Right ventricle myocardium superior (tissue), 1 donor: Measurements from ENCODE around the gene CCDC149. TPM values are rescaled to one million over a fixed set of nuclear protein-coding genes. Genes with fewer than 3 reads are reported as not detected.

ENCODE experiments used
- ATAC-seq: fragments of 200-7000 bp; cut with Tn5 transposase; one replicate; pipeline ENCODE4 v1.9.1; 2020; ENCODE audit warnings: mild to moderate bottlenecking; ENCODE audit not compliant: poor library complexity
- DNase-seq: peaks from one replicate; pipeline ENCODE4 v3.0.0-alpha.2; 2020
- intact Hi-C: fragments of 100-400 bp; cut with DNase I; formaldehyde crosslinking; loops from one replicate; pipeline ENCODE4 v1.11.2; 2022
- total RNA-seq: library from RNA; stranded (reverse); fragmentation: NEBNext Ultra II Directional; extraction: Animal tissue kit (Norgen Biotek cat#: 25700); gene quantifications from one replicate; pipeline ENCODE4 v1.2.1, GENCODE V29; 2021
- donor health status: DM: no; HTN: yes; CAD: no; lungs with severe emphysema.

CCDC149 gene
- total RNA-seq, 1 donor from 2014 or later, result 10.8 TPM

GRCh38 chr4:24810871-24811631 is 101.8 kb downstream of the CCDC149 start:
- no peak for DNase-seq
- ATAC-seq, result no peak
- intact Hi-C loops, result no loop called here

- no peak for DNase-seq
- no peak for ATAC-seq
- intact Hi-C loops, result no loop called here
These were observed 102.9 kb downstream of the CCDC149 start for GRCh38 chr4:24809815-24810405.

GRCh38 chr4:24809376-24809775 is 103.5 kb downstream of the CCDC149 start:
- DNase-seq (no peak), ATAC-seq (no peak)
- intact Hi-C loops, result no loop called here

GRCh38 chr4:24808955-24809354 is 103.9 kb downstream of the CCDC149 start:
- ATAC-seq (no peak), DNase-seq (no peak)
- intact Hi-C loops, result no loop called here

DNA sequence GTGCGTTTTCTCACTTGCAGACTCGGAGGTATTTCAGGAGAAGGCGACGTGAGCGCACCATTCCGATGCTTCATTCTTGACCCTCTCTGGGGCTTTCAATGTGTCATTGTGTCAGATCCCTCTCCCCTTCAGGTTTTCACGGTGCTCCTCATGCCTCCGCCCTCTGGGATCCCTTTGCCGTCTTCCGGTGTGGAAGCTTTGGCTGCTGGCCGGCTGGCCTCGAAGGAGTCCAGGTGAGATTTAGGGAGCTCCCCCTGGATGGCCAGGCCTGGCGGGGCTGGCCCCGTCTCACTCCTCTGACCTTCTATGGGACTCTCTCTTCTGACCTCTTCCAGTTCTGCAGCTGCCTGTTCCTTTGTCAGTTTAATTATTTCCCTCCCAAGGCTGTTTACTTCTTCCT is 104.6 kb downstream of the CCDC149 start:
- intact Hi-C loops, result no loop called here
- no peak for ATAC-seq

DNA sequence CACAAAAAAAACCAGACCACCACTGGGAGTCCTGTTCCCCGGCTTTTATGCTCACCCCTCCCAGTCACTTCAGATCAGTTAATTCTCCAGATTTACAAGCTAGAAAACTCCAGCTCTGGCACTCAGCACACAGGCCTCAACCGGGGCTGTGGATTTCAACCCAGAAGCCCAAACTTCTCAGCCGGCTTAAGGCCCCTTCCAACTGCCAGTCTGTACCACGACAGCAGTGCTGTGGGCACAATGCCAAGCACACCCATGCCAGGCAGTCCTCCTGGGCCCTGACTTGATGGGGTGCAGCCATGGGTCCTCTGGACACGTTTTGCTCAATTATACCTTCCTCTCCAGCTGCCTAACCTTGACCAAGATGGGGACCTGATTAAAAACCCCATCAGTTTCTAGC is 105.2 kb downstream of the CCDC149 start:
- no peak for DNase-seq
- intact Hi-C loops, result no loop called here
- ATAC-seq, result no peak

More for the DNA sequence above, 104.6 kb downstream of the CCDC149 start:
- no peak for DNase-seq

DNA sequence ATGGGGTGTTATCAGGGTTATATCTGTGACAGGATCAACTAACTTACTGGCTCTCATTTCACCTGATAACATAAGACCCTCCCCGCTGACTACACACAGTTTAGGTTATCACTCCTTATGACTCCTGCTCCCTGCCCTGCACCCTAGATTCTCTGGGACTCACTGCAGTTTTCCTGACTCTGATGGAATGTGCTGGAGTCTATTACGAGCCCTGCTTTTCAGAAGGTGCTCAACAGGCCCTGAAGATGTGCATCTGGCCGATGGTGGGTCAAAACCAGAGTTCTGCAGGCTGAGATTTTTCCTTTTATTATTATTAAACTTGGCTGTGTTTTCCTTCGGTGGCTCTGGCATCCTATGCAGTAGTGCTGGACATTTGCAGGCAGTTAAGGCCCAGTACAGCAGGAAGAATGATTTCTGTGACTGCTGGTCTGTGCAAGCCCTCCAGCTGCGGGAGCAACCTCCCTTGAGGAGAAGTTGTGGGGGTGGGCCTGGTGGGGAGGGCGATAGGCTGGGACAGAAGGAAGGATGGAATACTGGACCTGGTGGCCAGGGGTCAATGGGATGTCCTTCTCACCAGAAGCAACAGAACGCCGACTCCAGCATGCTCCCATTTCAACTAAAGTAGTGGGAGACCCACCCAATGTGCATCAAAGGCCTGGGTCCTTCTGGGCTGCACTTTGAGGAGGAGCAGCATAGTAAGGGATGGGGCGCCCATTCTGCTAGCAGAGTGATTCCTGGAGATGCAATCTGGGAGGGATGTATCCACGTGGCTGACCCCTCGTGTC is 106.4 kb downstream of the CCDC149 start:
- no peak for DNase-seq
- ATAC-seq, result no peak
- intact Hi-C loops, result no loop called here

GRCh38 chr4:24805566-24805965 is 107.3 kb downstream of the CCDC149 start:
- intact Hi-C loops, result no loop called here
- DNase-seq (no peak), ATAC-seq (no peak)

GRCh38 chr4:24805067-24805466 is 107.8 kb downstream of the CCDC149 start:
- intact Hi-C loops, result no loop called here
- no peak for ATAC-seq

DNA sequence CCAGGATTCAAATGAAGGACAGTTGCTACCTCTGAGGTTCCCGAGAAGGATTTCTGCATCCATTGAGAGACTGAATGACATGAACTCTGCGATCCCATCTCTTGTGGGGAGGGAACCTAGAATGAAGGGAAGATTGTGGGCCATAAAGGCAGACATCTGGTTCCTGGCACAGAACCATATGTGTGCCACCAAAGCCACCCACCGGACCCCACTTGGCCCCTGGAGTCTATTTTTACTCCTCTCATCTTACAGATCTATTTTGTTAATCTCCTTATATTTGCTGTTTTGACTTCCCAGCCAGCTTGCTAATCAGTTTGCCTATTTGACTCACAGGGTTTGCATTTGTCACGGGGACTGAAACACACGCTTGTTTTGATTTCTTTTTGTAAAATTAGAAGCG is 110.2 kb downstream of the CCDC149 start:
- ATAC-seq, result no peak
- intact Hi-C loops, result no loop called here
- DNase-seq, result no peak

More at GRCh38 chr4:24805067-24805466, 107.8 kb downstream of the CCDC149 start:
- no peak for DNase-seq

- intact Hi-C loops, result no loop called here
- DNase-seq (no peak), ATAC-seq (peak; percentile 29)
These were observed 111.5 kb downstream of the CCDC149 start for GRCh38 chr4:24801136-24801855.

DNA sequence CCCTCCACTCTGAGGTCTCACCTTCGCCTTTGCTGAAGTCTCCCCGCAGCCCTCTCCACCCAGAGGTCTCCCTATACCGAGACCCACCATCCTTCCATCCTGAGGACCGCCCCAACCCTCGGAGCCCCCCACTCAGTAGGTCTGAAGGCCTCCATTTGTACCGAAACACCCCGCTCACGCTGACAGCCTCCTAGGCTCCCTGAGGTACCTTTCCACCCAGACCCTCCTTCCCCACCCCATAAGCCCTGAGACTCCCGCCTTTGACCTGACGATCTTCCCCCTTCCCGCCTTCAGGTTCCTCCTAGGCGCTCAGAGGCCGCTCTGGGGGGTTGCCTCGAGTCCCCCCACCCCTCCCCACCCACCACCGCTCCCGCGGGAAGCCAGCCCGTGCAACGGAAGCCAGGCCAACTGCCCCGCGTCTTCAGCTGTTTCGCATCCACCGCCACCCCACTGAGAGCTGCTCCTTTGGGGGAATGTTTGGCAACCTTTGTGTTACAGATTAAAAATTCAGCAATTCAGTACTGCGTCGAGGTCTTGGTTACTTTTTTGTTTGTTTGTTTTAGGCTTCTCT is 112.4 kb downstream of the CCDC149 start:
- peak; percentile 53 for DNase-seq
- peak; percentile 58 for ATAC-seq
- intact Hi-C loops, result no loop called here

DNA sequence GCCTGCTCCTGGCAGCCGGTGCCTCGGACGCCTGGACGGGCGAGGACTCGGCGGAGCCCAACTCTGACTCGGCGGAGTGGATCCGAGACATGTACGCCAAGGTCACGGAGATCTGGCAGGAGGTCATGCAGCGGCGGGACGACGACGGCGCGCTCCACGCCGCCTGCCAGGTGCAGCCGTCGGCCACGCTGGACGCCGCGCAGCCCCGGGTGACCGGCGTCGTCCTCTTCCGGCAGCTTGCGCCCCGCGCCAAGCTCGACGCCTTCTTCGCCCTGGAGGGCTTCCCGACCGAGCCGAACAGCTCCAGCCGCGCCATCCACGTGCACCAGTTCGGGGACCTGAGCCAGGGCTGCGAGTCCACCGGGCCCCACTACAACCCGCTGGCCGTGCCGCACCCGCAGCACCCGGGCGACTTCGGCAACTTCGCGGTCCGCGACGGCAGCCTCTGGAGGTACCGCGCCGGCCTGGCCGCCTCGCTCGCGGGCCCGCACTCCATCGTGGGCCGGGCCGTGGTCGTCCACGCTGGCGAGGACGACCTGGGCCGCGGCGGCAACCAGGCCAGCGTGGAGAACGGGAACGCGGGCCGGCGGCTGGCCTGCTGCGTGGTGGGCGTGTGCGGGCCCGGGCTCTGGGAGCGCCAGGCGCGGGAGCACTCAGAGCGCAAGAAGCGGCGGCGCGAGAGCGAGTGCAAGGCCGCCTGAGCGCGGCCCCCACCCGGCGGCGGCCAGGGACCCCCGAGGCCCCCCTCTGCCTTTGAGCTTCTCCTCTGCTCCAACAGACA is 113.1 kb downstream of the CCDC149 start:
- no peak for ATAC-seq
- DNase-seq, result no peak
- intact Hi-C loops, result no loop called here

GRCh38 chr4:24799196-24799543 is 113.7 kb downstream of the CCDC149 start:
- intact Hi-C loops, result no loop called here
- no peak for DNase-seq
- ATAC-seq, result no peak

- intact Hi-C loops, result no loop called here
- no peak for ATAC-seq
- no peak for DNase-seq
These were observed 114.7 kb downstream of the CCDC149 start for GRCh38 chr4:24798036-24798610.

DNA sequence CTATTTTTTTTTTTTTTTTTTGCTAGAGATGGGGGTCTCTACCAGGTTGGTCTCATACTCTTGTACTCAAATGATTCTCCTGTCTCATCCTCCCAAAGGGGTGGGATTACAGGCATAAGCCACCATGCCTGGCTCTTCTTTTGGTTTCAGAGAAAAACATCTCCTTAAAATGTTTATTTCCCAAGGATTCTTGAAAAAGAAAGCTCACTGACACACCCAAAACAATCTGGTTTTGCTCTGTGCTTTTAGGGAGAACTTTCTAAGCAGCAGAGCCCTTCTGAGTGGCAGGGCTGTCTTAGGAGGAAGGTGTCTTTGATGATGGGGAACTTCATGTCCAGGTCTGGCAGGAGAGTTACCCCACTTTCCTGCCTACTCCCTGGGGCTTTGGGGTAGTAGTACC is 116.2 kb downstream of the CCDC149 start:
- intact Hi-C loops, result no loop called here
- no peak for ATAC-seq

DNA sequence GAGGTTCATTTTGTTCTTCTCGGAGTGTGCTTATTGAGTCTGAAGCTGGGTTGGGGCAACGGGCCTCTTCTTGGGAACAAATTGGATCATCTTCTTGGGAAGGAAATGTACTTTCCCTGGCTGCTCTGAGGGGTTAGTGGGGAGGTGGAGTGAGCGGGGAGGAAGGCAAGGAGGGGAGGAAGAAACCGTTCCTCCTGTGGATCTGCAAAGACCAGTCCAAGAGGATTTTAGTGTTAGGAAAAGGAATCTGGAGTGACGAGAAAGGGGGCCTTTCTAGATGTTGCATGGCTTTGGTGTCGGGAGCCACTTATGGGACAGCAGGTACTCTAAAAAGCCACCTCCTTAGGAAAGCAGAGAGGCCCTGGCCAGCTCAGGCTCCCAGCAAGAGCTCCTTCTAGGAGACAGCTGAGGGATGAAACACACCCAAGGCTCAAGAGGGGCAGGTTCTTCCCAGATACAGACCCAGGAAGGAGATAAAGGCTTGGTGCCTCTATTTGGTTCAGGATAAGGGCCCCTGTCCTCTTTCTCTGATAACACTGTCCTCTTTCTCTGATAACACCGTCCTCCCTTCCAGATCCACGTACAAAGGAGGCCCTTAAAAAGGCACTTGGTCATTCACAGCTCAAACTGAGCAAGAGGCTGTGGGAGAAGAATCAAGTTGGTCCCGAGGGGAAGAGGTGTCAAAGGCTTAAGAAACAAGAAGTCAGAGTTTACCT is 117.0 kb downstream of the CCDC149 start:
- no peak for DNase-seq
- intact Hi-C loops, result no loop called here
- peak; percentile 30 for ATAC-seq

More for the DNA sequence above, 116.2 kb downstream of the CCDC149 start:
- DNase-seq, result no peak
